Osteocyte (in vitro differentiated cells): ENCODE results near the gene RASGRP3. TPM values are rescaled to one million over a fixed set of nuclear protein-coding genes. Genes with fewer than 3 reads are reported as not detected.

Source experiments
- DNase-seq: peaks from one replicate; pipeline ENCODE4 v3.0.0; 2021; ENCODE audit warnings: mixed read lengths; ENCODE audit not compliant: unreplicated experiment; ENCODE audit errors: extremely low spot score
- H3K27ac Mint-ChIP-seq: one replicate; pipeline ENCODE4 v1.8.0; 2021; ENCODE audit warnings: mild to moderate bottlenecking, mixed read lengths; ENCODE audit not compliant: unreplicated experiment
- H3K27me3 Mint-ChIP-seq: one replicate; pipeline ENCODE4 v1.8.0; 2021; ENCODE audit warnings: mixed read lengths; ENCODE audit not compliant: unreplicated experiment
- H3K36me3 Mint-ChIP-seq: one replicate; pipeline ENCODE4 v1.8.0; 2021; ENCODE audit warnings: mixed read lengths; ENCODE audit not compliant: unreplicated experiment
- H3K4me1 Mint-ChIP-seq: one replicate; pipeline ENCODE4 v1.8.0; 2021; ENCODE audit warnings: mixed read lengths; ENCODE audit not compliant: unreplicated experiment
- H3K4me3 Mint-ChIP-seq: one replicate; pipeline ENCODE4 v1.8.0; 2021; ENCODE audit warnings: mild to moderate bottlenecking, moderate library complexity, mixed read lengths; ENCODE audit not compliant: unreplicated experiment
- H3K9me3 Mint-ChIP-seq: one replicate; pipeline ENCODE4 v1.8.0; 2021; ENCODE audit warnings: mixed read lengths; ENCODE audit not compliant: unreplicated experiment
- CTCF ChIP-seq: fragments of 200-600 bp; sonication (generic); IDR thresholded peaks from 2 replicates; pipeline ENCODE4 v1.5.0; 2021; ENCODE audit warnings: antibody characterized with exemption, mild to moderate bottlenecking, moderate library complexity
- total RNA-seq: library from RNA; stranded (reverse); gene quantifications from 2 replicates; pipeline ENCODE4 v1.2.1, GENCODE V29; 2021

RASGRP3 gene
- total RNA-seq, 1 donor from 2014 or later, result 2.1 TPM

GRCh38 chr2:33511141-33511540 lies 34.7 kb downstream of the RASGRP3 start:
- Mint-ChIP-seq H3K4me3 (no peak overlapping the region), H3K36me3 (no peaks in the 10 kb centered on the region)
- no peak for DNase-seq

DNA sequence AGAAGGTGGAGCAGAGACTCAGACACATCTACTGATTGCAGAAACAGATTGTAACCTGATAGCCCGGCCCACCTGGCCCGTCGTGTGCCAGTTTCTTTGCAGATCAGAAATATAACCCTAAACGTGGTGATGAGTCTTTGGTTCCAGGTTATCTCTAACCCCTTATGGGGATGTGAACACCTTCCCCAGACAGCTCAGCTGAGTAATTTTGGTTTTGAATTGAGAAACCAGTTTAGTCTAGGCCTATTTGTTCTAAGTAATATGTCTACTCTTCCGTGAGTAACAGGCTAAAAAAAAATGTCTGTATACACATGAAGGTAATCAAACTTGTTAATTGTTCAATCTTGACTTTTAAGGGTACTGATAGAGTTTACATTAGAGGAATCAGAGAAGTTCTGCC lies 35.7 kb downstream of the RASGRP3 start:
- no peaks in the 10 kb centered on the region for H3K9me3 Mint-ChIP-seq
- H3K27me3 Mint-ChIP-seq, result peaks cover 3% of the 10 kb centered on the region
- H3K4me1 Mint-ChIP-seq, result no peaks in the 10 kb centered on the region
- no peak for DNase-seq
- H3K4me3 Mint-ChIP-seq, result no peak overlapping the region
- no peak overlapping the region for H3K27ac Mint-ChIP-seq
- no peaks in the 10 kb centered on the region for H3K36me3 Mint-ChIP-seq
- TF ChIP-seq CTCF, result no peak

More at GRCh38 chr2:33511141-33511540, 34.7 kb downstream of the RASGRP3 start:
- Mint-ChIP-seq H3K27ac (no peak overlapping the region), H3K9me3 (peaks cover 3% of the 10 kb centered on the region), H3K4me1 (no peaks in the 10 kb centered on the region), H3K27me3 (peaks cover 3% of the 10 kb centered on the region)
- no peak for TF ChIP-seq CTCF

DNA sequence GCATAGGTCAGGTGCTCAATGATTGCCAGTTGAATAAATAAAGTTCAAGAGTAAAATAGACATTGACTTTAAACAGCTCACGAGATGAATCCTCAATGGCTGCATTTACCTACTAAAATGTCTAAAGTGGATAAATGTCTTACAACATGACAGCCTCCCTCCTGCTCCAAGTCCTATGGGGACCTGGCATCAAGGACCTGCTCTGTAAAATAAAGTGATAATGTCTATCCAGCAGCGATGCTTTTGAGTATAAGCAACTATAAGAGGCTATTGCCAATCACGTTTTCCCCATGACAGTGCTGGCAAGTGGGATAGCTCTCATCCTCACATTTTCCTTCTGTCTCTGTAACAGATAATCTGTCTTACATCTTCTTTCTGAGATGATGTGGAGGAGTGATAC lies 37.0 kb downstream of the RASGRP3 start:
- TF ChIP-seq CTCF, result no peak
- Mint-ChIP-seq H3K4me1 (no peaks in the 10 kb centered on the region), H3K36me3 (no peaks in the 10 kb centered on the region), H3K4me3 (no peak overlapping the region), H3K9me3 (no peaks in the 10 kb centered on the region), H3K27ac (no peak overlapping the region), H3K27me3 (no peaks in the 10 kb centered on the region)
- DNase-seq, result no peak

DNA sequence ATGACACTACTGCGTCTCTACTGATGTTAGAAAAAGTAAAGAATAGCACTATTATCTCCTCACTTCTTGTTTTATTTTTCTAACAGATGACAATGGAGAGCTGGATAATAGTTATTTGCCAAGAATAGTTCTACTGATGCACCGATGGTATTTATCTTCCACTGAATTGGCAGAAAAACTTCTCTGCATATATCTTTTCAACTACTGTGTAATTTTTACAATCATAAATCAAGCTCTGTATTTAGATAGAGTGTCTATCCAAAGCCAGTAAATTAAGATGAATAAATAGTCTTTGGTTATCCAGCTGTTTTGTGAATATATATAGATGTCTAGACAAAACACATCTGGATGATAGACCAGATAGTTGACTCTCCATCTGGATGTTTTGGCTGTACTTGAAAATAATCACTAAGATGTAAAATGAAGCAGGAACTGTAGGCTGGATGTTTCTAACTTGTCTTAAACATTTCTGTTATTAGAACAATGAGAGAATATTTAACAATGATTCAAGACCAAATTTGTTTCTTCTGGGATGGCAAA lies 40.1 kb downstream of the RASGRP3 start:
- DNase-seq, result no peak
- H3K27me3 Mint-ChIP-seq, result no peaks in the 10 kb centered on the region
- TF ChIP-seq CTCF, result no peak
- H3K9me3 Mint-ChIP-seq, result no peaks in the 10 kb centered on the region
- peaks cover 4% of the 10 kb centered on the region for H3K4me1 Mint-ChIP-seq
- no peaks in the 10 kb centered on the region for H3K36me3 Mint-ChIP-seq
- no peak overlapping the region for H3K27ac Mint-ChIP-seq
- no peak overlapping the region for H3K4me3 Mint-ChIP-seq

- peaks cover 19% of the 10 kb centered on the region for H3K4me1 Mint-ChIP-seq
- DNase-seq, result no peak
- H3K4me3 Mint-ChIP-seq, result no peak overlapping the region
- no peaks in the 10 kb centered on the region for H3K27me3 Mint-ChIP-seq
- no peaks in the 10 kb centered on the region for H3K36me3 Mint-ChIP-seq
- TF ChIP-seq CTCF, result no peak
- no peak overlapping the region for H3K27ac Mint-ChIP-seq
- H3K9me3 Mint-ChIP-seq, result no peaks in the 10 kb centered on the region
These were observed 41.8 kb downstream of the RASGRP3 start for GRCh38 chr2:33518200-33518599.
